G401 (cell line): ENCODE measurements around the gene AKNAD1. TPM values are rescaled to one million over a fixed set of nuclear protein-coding genes. Genes with fewer than 3 reads are reported as not detected.

ENCODE experiments used
- DNase-seq: peaks from one replicate; pipeline ENCODE4 v3.0.0-alpha.2; 2015; ENCODE audit warnings: low spot score
- in situ Hi-C: cut with HindIII; loops from 2 replicates; pipeline ENCODE4 v1.10.0; 2016; ENCODE audit warnings: low sequenced_read_pairs, mixed read lengths
- total RNA-seq: library from RNA; depleted of rRNA; stranded (reverse); fragments of >200 nt; shearing (Covaris generic); gene quantifications from 2 replicates; pipeline ENCODE4 v1.2.3, GENCODE V29; 2014

The AKNAD1 gene
- total RNA-seq, 1 experiment from 2014 or later, result not detected

DNA sequence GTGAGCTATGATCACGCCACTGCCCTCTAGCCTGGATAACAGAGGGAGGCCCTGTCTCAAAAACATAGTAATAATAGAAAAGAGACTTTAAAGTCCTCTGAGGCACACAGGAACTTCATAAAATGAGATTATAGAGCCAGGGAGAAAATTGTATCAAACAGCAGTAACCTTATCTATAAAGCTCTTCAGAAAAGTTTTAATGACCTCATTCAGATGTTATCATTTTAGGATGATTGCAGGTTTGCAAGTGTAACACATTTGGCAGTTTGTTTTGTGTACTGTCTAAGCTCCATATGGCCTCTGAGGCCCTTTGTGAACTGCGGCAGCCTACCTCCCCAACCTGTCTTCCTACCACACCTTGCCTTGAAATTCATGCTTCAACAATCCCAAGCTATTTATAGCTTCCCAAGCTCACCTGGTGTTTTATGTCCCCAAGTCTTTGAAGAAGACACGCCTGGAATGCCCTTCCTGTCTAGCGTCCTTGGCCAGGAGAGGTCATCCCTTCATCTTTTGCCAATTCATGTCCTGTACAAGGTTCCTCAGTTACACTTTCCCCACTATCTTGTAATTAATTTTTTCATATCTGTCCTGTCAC lies 8.5 kb upstream of the AKNAD1 start:
- DNase-seq, result peak; percentile 14
- in situ Hi-C loops, result no loop called here

DNA sequence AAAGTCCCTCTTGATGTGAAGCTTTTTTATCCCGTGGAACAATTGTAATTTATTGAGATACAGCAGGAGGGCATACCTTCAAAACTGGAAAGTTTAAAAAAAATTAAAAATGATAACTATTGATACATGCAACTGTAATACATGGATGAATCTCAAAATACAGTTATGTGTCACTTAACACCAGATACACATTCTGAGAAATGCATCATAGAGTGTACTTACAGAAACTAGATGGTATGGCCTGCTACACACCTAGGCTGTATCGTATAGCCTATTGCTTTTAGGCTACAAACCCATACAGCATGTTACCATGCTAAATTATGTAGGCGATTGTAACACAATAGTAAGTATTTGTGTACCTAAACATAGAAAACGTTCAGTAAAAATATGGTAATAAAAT lies 7.1 kb upstream of the AKNAD1 start:
- in situ Hi-C loops, result no loop called here
- no peak for DNase-seq

- in situ Hi-C loops, result no loop called here
- no peak for DNase-seq
These were observed 6.0 kb upstream of the AKNAD1 start for GRCh38 chr1:108862698-108863477.

GRCh38 chr1:108862017-108862610 lies 5.2 kb upstream of the AKNAD1 start:
- in situ Hi-C loops, result no loop called here
- DNase-seq, result no peak

DNA sequence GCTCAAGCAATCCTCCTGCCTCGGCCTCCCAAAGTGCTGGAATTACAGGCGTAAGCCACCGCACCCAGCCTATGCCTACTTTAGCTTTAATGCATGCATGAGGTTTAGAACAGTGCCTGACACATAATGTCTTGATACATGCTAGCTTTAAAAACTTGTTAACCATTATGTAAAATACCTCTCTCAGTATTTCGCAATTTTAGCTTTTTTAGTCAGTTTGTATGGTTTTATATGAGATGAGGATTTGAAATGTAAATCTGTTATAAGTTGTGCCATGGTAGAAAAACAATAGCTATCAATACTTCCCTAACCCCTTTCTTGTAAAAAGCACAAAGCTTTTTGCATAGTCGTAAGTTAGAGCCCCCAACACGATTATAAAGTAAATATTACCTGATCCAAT lies 4.7 kb upstream of the AKNAD1 start:
- in situ Hi-C loops, result no loop called here
- no peak for DNase-seq

- no peak for DNase-seq
- in situ Hi-C loops, result no loop called here
These were observed 3.5 kb upstream of the AKNAD1 start for GRCh38 chr1:108860190-108860907.

- peak; percentile 56 for DNase-seq
- in situ Hi-C loops, result no loop called here
These were observed 1.5 kb upstream of the AKNAD1 start for GRCh38 chr1:108858230-108858950.

GRCh38 chr1:108854221-108855019 lies 2.5 kb downstream of the AKNAD1 start:
- DNase-seq, result no peak
- in situ Hi-C loops, result no loop called here

GRCh38 chr1:108852221-108852975 lies 4.5 kb downstream of the AKNAD1 start:
- in situ Hi-C loops, result no loop called here
- DNase-seq, result no peak

- in situ Hi-C loops, result no loop called here
- no peak for DNase-seq
These were observed 5.3 kb downstream of the AKNAD1 start for GRCh38 chr1:108851567-108851966.

DNA sequence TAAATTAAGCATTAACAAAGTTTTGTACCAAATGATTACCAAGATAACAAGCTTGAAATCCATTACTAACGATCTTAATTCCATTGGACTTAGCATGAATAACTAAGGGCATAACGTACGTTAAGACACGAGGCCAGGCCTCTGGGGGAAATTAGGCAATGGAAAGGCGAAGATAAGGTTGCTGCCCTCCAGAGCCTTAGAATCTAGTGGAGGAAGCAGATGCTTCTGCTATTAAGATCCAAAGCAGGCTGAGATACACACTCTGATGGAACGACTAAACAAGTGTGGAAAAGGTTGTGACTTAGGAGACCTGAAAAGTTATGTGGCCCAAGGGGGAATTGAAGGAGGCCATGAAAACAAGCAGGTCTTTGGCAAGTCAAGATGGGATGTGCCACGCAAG lies 6.0 kb downstream of the AKNAD1 start:
- in situ Hi-C loops, result no loop called here
- no peak for DNase-seq

- in situ Hi-C loops, result no loop called here
- no peak for DNase-seq
These were observed 8.1 kb downstream of the AKNAD1 start for GRCh38 chr1:108848806-108849205.

- in situ Hi-C loops, result no loop called here
- DNase-seq, result peak; percentile 29
These were observed 9.4 kb downstream of the AKNAD1 start for GRCh38 chr1:108847494-108847893.

- DNase-seq, result no peak
- in situ Hi-C loops, result no loop called here
These were observed 10.9 kb downstream of the AKNAD1 start for GRCh38 chr1:108845991-108846390.

GRCh38 chr1:108845446-108845845 lies 11.4 kb downstream of the AKNAD1 start:
- in situ Hi-C loops, result no loop called here
- DNase-seq, result no peak

- in situ Hi-C loops, result no loop called here
- DNase-seq, result no peak
These were observed 13.3 kb downstream of the AKNAD1 start for GRCh38 chr1:108843390-108844137.

DNA sequence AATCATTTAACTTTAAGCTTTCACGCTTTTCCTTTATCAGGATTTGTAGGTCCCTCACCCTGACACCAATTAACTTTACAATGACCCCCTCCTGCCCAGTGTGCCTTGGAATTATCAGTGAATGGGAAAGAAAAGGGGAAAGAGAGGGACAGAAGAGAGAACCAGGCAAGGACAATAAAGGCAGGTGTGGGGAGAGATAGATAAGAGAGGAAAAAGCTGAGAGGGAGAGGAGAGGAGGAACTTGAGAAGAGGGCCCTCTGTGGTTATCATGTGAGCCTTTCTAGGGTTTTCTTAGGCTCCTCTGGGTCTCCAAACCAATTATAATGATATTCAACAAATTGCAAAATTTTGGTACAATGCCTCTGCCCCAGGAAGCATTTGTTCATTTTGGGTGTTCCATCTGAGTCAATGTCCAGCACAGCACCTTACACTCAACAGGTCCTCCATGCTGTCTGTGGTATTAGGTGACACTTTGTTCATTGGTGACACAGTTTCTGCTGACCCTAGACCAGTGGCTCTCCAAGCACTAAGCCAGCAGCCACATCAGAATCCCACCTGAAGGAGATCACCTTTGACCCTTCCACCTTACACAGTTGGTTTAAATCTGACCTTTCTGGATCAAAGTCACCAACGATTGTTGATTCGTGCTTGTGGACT lies 14.2 kb downstream of the AKNAD1 start:
- DNase-seq, result no peak
- in situ Hi-C loops, result no loop called here
